Panc1 (cell line): Measurements from ENCODE around the gene PLCG1. TPM values are rescaled to one million over a fixed set of nuclear protein-coding genes. Genes with fewer than 3 reads are reported as not detected.

ENCODE experiments used
- ATAC-seq: fragments of 200-7000 bp; cut with Tn5 transposase; 2 replicates; pipeline ENCODE4 v1.9.1; 2020; ENCODE audit warnings: mild to moderate bottlenecking, moderate library complexity
- BruUV-seq: library from RNA; stranded (reverse); fragments of 400-500 nt; replicated peaks from 2 replicates; lab custom pipeline; 2021; lab: Mats Ljungman, UMichigan
- CTCF ChIA-PET: fragments of 300-600 bp; sonication (Branson Sonifier 250); formaldehyde crosslinking; loops from one replicate; lab custom pipeline; 2022; ENCODE audit warnings: antibody characterized with exemption; lab: Charles Lee
- POLR2A ChIA-PET: fragments of 300-600 bp; sonication (Branson Sonifier 250); formaldehyde crosslinking; loops from one replicate; lab custom pipeline; 2022; ENCODE audit warnings: antibody characterized with exemption; lab: Charles Lee
- DNase-seq: peaks from one replicate; pipeline ENCODE4 v3.0.0-alpha.2; 2010; ENCODE audit warnings: low read depth, low spot score
- H3K27ac ChIP-seq: 2 replicates; pipeline ENCODE4 v1.5.1; 2011; ENCODE audit warnings: mild to moderate bottlenecking, low read length, inconsistent platforms
- H3K27me3 ChIP-seq: fragments of 200-500 bp; sonication (Bioruptor generic); 2 replicates; pipeline ENCODE4 v1.6.0; 2014; ENCODE audit warnings: low read length, inconsistent platforms; ENCODE audit not compliant: control insufficient read depth, insufficient read depth
- H3K36me3 ChIP-seq: fragments of 200-500 bp; sonication (Bioruptor generic); 2 replicates; pipeline ENCODE4 v1.5.1; 2014; ENCODE audit warnings: inconsistent platforms, mild to moderate bottlenecking, low read length, moderate library complexity; ENCODE audit not compliant: control insufficient read depth, insufficient read depth
- H3K4me1 ChIP-seq: 2 replicates; pipeline ENCODE4 v1.5.1; 2011; ENCODE audit warnings: inconsistent platforms, mild to moderate bottlenecking, low read length, moderate library complexity; ENCODE audit not compliant: control insufficient read depth, insufficient read depth
- H3K4me3 ChIP-seq, 2 experiments: 2 replicates each; pipeline ENCODE4 v1.5.1; 2011 to 2012; ENCODE audit warnings: low read depth in 2 of 2, low read length in 2 of 2, mild to moderate bottlenecking in 2 of 2, inconsistent platforms in 1 of 2, moderate library complexity in 1 of 2
- H3K9me3 ChIP-seq: fragments of 200-500 bp; sonication (Bioruptor generic); 2 replicates; pipeline ENCODE4 v1.5.1; 2014; ENCODE audit warnings: low read depth, mild to moderate bottlenecking, inconsistent platforms, low read length, moderate library complexity; ENCODE audit not compliant: control insufficient read depth, insufficient read depth
- CTCF ChIP-seq: fragments of 450-650 bp; IDR thresholded peaks from 2 replicates; pipeline ENCODE4 v1.5.1; 2017; ENCODE audit warnings: mild to moderate bottlenecking
- POLR2AphosphoS5 ChIP-seq: IDR thresholded peaks from 2 replicates; pipeline ENCODE4 v1.6.1; 2012; ENCODE audit warnings: mild to moderate bottlenecking, low read depth, low read length, moderate library complexity
- REST ChIP-seq, 2 experiments: IDR thresholded peaks; 2 replicates each; pipeline ENCODE4 v1.6.1; 2011 to 2012; ENCODE audit warnings: low read depth in 2 of 2, control low read depth in 1 of 2, low read length in 1 of 2, mild to moderate bottlenecking in 1 of 2, moderate library complexity in 1 of 2; ENCODE audit not compliant: insufficient read depth in 1 of 2
- SIN3A ChIP-seq: IDR thresholded peaks from 2 replicates; pipeline ENCODE4 v1.6.1; 2012; ENCODE audit warnings: low read depth, mild to moderate bottlenecking, low read length, moderate library complexity, borderline replicate concordance; ENCODE audit not compliant: insufficient read depth
- TCF7L2 ChIP-seq: IDR thresholded peaks from 2 replicates; pipeline ENCODE4 v1.6.1; 2011; ENCODE audit warnings: mild to moderate bottlenecking, low read depth, low read length, inconsistent platforms
- in situ Hi-C: cut with HindIII; loops from 2 replicates; pipeline ENCODE4 v1.10.0; 2016; ENCODE audit warnings: low sequenced_read_pairs, low pct_unique_long_range_greater_than_20kb
- intact Hi-C: fragments of 100-400 bp; cut with micrococcal nuclease; formaldehyde crosslinking; loops from one replicate; pipeline ENCODE4 v1.10.0; 2022; ENCODE audit not compliant: unreplicated experiment
- total RNA-seq: library from RNA; stranded (reverse); gene quantifications from one replicate; pipeline ENCODE4 v1.2.1, GENCODE V29; 2021; ENCODE audit not compliant: unreplicated experiment

Gene PLCG1
- total RNA-seq, 1 experiment from 2014 or later, result 159 TPM

GRCh38 chr20:41139227-41140093 is 2.1 kb downstream of the PLCG1 start:
- intact Hi-C loops, result no loop called here
- CTCF ChIA-PET, result interaction anchor here (0.6 to 1.0 kb wide), 2 partner anchors 66 to 200 kb away, joined by 3 to 4 read pairs; no protein-coding TSS in a partner anchor
- no peak for ATAC-seq
- Histone ChIP-seq H3K4me1 (peaks cover 10% of the 10 kb centered on the region), H3K36me3 (no peaks in the 10 kb centered on the region), H3K4me3 (peak overlapping the region in 1 of 2 experiments; percentile 77; a peak in 2 of 4 replicates), H3K9me3 (no peaks in the 10 kb centered on the region), H3K27ac (peak overlapping the region; percentile 70; the same call in 1 of the 2 replicates), H3K27me3 (no peaks in the 10 kb centered on the region)
- POLR2A ChIA-PET, result no interaction called here
- BruUV-seq, result TSS peak; percentile 60
- DNase-seq, result no peak
- in situ Hi-C loops, result no loop called here
- TF ChIP-seq CTCF (no peak), REST (IDR thresholded peaks at IDR 0.05; ENCODE audit: insufficient read depth in 1 of 2, low read depth in 2 of 2, low read length in 1 of 2) (no peak), TCF7L2 (no peak), POLR2AphosphoS5 (no peak), SIN3A (no peak)

GRCh38 chr20:41140226-41141133 is 3.1 kb downstream of the PLCG1 start:
- POLR2A ChIA-PET, result no interaction called here

More at GRCh38 chr20:41140226-41141133, 3.1 kb downstream of the PLCG1 start:
- Histone ChIP-seq H3K9me3 (no peaks in the 10 kb centered on the region), H3K27me3 (no peaks in the 10 kb centered on the region), H3K4me3 (no peak overlapping the region), H3K36me3 (no peaks in the 10 kb centered on the region), H3K4me1 (peaks cover 10% of the 10 kb centered on the region), H3K27ac (no peak overlapping the region)
- CTCF ChIA-PET, result no interaction called here
- TF ChIP-seq POLR2AphosphoS5 (no peak), SIN3A (no peak), REST (IDR thresholded peaks at IDR 0.05; ENCODE audit: insufficient read depth in 1 of 2, low read depth in 2 of 2, low read length in 1 of 2) (no peak), CTCF (no peak), TCF7L2 (no peak)
- DNase-seq (no peak), ATAC-seq (no peak)
- no TSS peak for BruUV-seq
- intact Hi-C loops, result no loop called here
- in situ Hi-C loops, result no loop called here
